Right atrium auricular region (tissue), 2 donors: ENCODE data around the gene CD34. TPM values are rescaled to one million over a fixed set of nuclear protein-coding genes. Genes with fewer than 3 reads are reported as not detected.

ENCODE experiments used
- DNase-seq: peaks from one replicate; pipeline ENCODE4 v3.0.0-alpha.2; 2019; ENCODE audit warnings: low spot score
- H3K27ac ChIP-seq, 2 donors: fragments of 200-600 bp; sonication (generic); 1 replicate in 1 of 2; 2 replicates in 1 of 2; pipeline ENCODE4 v1.5.1; 2016 to 2019
- H3K27me3 ChIP-seq, 2 donors: fragments of 200-600 bp; sonication (generic); one replicate each; pipeline versions ENCODE4 v1.5.1 to v1.6.0; 2017 to 2019
- H3K36me3 ChIP-seq: fragments of 200-600 bp; sonication (generic); one replicate; pipeline ENCODE4 v1.5.1; 2016
- H3K4me1 ChIP-seq, 2 donors: fragments of 200-600 bp; sonication (generic); one replicate each; pipeline versions ENCODE4 v1.5.1 to v1.6.0; 2017 to 2019
- H3K4me3 ChIP-seq, 2 donors: fragments of 200-600 bp; sonication (generic); 1 replicate in 1 of 2; 2 replicates in 1 of 2; pipeline ENCODE4 v1.5.1; 2017 to 2019; ENCODE audit warnings: mild to moderate bottlenecking in 1 of 2, moderate library complexity in 1 of 2
- H3K9me3 ChIP-seq, 2 donors: fragments of 200-600 bp; sonication (generic); one replicate each; pipeline ENCODE4 v1.5.1; 2019
- total RNA-seq, 2 donors: library from RNA; depleted of rRNA; stranded (reverse); fragments of >200 nt; gene quantifications; one replicate each; pipeline ENCODE4 v1.1.0, GENCODE V29; 2016
- TF ChIP-seq, protein P1 (sequence below), 2 donors: fragments of 200-600 bp; sonication (generic); IDR thresholded peaks; one replicate each; pipeline ENCODE4 v1.5.1; 2019; ENCODE audit warnings: antibody characterized with exemption in 2 of 2

Gene CD34
- total RNA-seq, 2 donors from 2014 or later, result 76.7 to 76.8 TPM

DNA sequence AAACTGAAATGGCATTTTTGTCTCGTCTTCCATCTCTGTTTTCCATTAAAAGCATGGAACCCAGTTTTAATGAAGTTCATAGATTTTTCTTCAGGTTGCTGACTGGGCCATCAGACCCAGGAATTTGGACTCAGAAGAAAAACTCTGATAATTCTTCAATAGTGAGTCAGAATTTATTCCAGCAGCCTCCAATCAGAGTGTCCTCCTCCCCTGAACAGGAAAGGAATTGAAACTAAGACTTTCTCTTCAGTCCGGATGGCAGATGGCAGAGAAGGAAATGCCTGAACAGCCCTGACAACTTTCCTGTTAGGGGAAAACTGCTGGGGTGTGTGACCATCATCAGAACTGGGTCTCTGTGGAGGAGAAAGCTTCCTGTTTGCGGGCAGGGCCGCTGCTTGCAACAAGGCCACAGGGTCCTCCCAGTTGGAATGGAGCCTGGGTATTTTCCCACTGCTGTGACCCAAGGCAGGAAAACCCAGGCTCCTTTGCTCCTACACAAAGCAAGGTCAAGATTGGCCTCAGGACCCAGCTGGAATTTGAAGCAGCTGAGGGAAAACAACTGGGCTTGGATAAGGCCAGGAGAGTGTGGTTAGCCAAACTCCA lies 20.7 kb downstream of the CD34 start:
- peaks cover 7% of the 10 kb centered on the region for H3K36me3 ChIP-seq
- peaks cover 0 to 80% of the 10 kb centered on the region in 2 donors for H3K4me1 ChIP-seq
- H3K4me3 ChIP-seq, result no peak overlapping the region
- DNase-seq, result peak; percentile 91
- no peaks in the 10 kb centered on the region for H3K9me3 ChIP-seq
- H3K27me3 ChIP-seq, result no peaks in the 10 kb centered on the region
- TF ChIP-seq, protein P1, sequence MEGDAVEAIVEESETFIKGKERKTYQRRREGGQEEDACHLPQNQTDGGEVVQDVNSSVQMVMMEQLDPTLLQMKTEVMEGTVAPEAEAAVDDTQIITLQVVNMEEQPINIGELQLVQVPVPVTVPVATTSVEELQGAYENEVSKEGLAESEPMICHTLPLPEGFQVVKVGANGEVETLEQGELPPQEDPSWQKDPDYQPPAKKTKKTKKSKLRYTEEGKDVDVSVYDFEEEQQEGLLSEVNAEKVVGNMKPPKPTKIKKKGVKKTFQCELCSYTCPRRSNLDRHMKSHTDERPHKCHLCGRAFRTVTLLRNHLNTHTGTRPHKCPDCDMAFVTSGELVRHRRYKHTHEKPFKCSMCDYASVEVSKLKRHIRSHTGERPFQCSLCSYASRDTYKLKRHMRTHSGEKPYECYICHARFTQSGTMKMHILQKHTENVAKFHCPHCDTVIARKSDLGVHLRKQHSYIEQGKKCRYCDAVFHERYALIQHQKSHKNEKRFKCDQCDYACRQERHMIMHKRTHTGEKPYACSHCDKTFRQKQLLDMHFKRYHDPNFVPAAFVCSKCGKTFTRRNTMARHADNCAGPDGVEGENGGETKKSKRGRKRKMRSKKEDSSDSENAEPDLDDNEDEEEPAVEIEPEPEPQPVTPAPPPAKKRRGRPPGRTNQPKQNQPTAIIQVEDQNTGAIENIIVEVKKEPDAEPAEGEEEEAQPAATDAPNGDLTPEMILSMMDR (IDR thresholded peaks at IDR 0.05), result no peak
- peak overlapping the region; percentile 68 to 73 for H3K27ac ChIP-seq

DNA sequence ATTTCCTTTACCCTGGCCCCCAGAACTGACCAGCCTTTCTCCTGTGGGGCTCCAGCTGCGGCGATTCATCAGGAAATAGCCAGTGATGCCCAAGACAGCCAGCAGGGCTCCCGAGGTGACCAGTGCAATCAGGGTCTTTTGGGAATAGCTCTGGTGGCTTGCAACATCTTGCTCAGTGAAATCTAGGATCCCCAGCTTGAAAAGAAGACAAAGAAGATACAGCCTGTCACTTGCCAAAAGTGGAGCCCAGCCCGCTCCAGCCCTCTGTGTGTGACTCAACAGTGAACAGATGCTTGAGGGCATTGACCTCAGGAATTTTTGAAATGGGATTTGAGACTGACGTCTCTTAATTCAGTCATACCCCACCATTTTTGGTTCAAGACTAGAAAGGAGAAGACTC lies 22.3 kb downstream of the CD34 start:
- H3K9me3 ChIP-seq, result no peaks in the 10 kb centered on the region
- H3K27ac ChIP-seq, result peak overlapping the region; percentile 68 to 73
- no peaks in the 10 kb centered on the region for H3K27me3 ChIP-seq
- H3K4me3 ChIP-seq, result no peak overlapping the region
- peaks cover 7% of the 10 kb centered on the region for H3K36me3 ChIP-seq
- DNase-seq, result no peak
- TF ChIP-seq, protein P1 (IDR thresholded peaks at IDR 0.05), result no peak
- peaks cover 0 to 89% of the 10 kb centered on the region in 2 donors for H3K4me1 ChIP-seq

DNA sequence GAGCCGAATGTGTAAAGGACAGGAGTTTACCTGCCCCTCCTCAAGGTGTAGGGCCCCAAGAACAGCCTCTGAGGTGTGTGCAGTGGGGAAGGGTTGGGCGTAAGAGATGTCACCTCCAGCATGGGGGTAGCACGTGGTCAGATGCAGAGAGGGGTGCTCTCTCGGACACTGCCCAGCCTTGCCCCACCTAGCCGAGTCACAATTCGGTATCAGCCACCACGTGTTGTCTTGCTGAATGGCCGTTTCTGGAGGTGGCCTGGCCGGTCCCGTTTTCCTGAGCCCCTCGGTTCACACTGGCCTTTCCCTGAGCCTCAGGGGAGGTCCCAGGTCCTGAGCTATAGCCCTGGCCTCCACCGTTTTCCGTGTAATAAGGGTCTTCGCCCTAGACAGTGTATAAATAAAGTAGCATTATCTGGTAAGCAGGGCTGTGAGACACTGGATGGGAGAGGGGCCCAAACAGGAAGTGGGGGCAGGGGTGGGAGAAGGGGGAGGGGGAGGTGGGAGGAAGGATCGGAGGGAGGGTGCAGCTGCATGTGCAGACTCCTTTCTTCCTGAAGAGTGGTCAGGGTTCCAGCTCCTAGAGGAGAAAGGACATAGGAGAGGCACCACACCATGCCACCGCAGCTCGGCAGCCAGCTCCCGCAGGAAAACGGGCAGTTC lies 23.3 kb downstream of the CD34 start:
- H3K9me3 ChIP-seq, result no peaks in the 10 kb centered on the region
- TF ChIP-seq, protein P1 (IDR thresholded peaks at IDR 0.05), result no peak
- no peak overlapping the region for H3K4me3 ChIP-seq
- DNase-seq, result no peak
- no peaks in the 10 kb centered on the region for H3K27me3 ChIP-seq
- H3K4me1 ChIP-seq, result peaks cover 0 to 93% of the 10 kb centered on the region in 2 donors
- H3K36me3 ChIP-seq, result peaks cover 7% of the 10 kb centered on the region
- H3K27ac ChIP-seq, result peak overlapping the region; percentile 68 to 73

DNA sequence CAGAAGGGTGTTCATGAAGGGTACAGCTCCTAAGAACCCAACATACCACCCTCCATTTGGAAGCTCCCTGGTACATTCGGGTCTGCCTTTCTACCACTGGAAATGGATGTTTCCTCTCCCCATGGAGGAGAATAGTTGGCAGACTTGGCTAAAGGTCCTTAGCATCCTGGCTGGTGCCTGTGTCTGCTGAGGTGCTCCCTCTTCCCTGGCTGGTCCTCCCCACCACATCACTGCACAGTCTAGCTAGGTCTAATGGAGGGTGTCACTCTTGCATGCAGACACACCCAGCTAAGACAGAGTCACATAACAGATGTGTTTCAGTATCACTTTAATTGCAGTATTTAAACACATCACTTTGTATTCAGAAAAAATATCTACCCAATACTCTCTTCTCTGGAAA lies 24.7 kb downstream of the CD34 start:
- Histone ChIP-seq H3K27me3 (no peaks in the 10 kb centered on the region), H3K9me3 (no peaks in the 10 kb centered on the region), H3K4me3 (no peak overlapping the region), H3K27ac (peak overlapping the region; percentile 58 to 66), H3K36me3 (peaks cover 7% of the 10 kb centered on the region), H3K4me1 (peaks cover 0 to 80% of the 10 kb centered on the region in 2 donors)
- DNase-seq, result no peak
- TF ChIP-seq, protein P1 (IDR thresholded peaks at IDR 0.05), result no peak

DNA sequence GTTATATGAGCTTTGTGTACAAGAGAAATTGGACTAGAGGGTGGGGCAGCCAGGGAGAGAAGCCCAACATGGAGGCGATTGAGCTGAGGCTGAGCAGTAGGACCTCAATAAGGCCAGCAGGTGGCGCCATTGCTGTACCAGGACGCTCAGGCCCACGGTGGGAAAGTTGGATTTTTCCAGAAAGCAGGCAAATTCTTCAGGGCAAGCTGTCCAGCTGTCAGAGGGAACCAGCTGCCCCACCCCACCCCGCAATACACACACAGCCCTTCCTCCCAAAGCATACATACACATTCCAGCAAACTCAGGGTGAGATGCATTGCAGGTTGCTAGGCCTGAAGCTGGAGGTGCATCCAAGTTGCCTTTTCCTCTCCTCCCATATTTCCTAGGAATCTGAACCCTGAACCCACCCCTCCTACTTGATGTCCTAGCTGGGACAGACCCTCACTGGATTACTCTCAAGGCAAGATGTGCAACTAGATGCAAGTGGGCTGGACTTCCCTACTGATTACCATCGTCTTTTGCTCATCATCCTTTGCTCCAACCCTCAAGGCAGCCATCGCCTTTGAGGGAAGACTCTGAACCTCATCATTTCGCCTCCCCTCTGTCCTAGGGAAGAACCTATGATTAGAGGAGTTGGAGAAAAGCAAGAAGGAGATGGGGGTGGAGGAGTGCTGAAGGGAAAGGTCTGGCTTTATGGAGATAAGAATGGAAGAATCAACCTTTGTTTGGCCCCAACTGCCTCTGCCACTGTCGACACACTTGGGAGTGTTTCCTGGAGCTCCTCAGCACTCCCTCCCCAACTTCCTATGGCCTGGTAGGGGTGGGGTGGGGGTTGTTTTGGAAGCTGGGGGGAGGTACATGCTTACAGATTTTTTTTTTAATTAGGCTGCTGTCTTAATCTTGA lies 25.5 kb downstream of the CD34 start:
- peak overlapping the region; percentile 58 to 66 for H3K27ac ChIP-seq
- H3K9me3 ChIP-seq, result no peaks in the 10 kb centered on the region
- peak; percentile 94 for DNase-seq
- TF ChIP-seq, protein P1 (IDR thresholded peaks at IDR 0.05), result peak; percentile 96 to 98
- peaks cover 0 to 72% of the 10 kb centered on the region in 2 donors for H3K4me1 ChIP-seq
- H3K4me3 ChIP-seq, result no peak overlapping the region
- H3K27me3 ChIP-seq, result no peaks in the 10 kb centered on the region
- H3K36me3 ChIP-seq, result peaks cover 7% of the 10 kb centered on the region
